ENCODE data around the gene DAAM1.
A peak's percentile ranks its signal among the peaks of the same experiment; 100 is the strongest.

The DAAM1 gene

GRCh38 chr14:59188461-59189090, at the start of gene DAAM1:
DAAM1 (plus strand) TSS chr14:59188667; CDS start chr14:59263478, 74,811 bp downstream.
- FAIRE-seq: peak; percentile 81

- no peak for FAIRE-seq
Measured at GRCh38 chr14:59139324-59139723, 49.1 kb upstream of the DAAM1 start.

- FAIRE-seq: no peak
Measured at GRCh38 chr14:59140106-59140843, 48.2 kb upstream of the DAAM1 start.

GRCh38 chr14:59146484-59146883, 42.0 kb upstream of the DAAM1 start:
- FAIRE-seq: no peak

GRCh38 chr14:59147007-59147406, 41.5 kb upstream of the DAAM1 start:
- FAIRE-seq: no peak

GRCh38 chr14:59148334-59148900, 40.0 kb upstream of the DAAM1 start:
- FAIRE-seq: no peak

GRCh38 chr14:59150990-59151389, 37.5 kb upstream of the DAAM1 start:
- no peak for FAIRE-seq

- no peak for FAIRE-seq
Measured at GRCh38 chr14:59154373-59154772, 34.1 kb upstream of the DAAM1 start.

- FAIRE-seq: no peak
Measured at GRCh38 chr14:59155886-59156285, 32.6 kb upstream of the DAAM1 start.

GRCh38 chr14:59159169-59159568, 29.3 kb upstream of the DAAM1 start:
- FAIRE-seq: no peak

- no peak for FAIRE-seq
Measured at GRCh38 chr14:59160506-59160905, 28.0 kb upstream of the DAAM1 start.

- no peak for FAIRE-seq
Measured at GRCh38 chr14:59161561-59162175, 26.8 kb upstream of the DAAM1 start.

- FAIRE-seq: no peak
Measured at GRCh38 chr14:59166258-59166657, 22.2 kb upstream of the DAAM1 start.

GRCh38 chr14:59175404-59175803, 13.1 kb upstream of the DAAM1 start:
- no peak for FAIRE-seq

- no peak for FAIRE-seq
Measured at GRCh38 chr14:59176765-59177164, 11.7 kb upstream of the DAAM1 start.

- FAIRE-seq: no peak
Measured at GRCh38 chr14:59177262-59177661, 11.2 kb upstream of the DAAM1 start.

GRCh38 chr14:59181791-59182190, 6.7 kb upstream of the DAAM1 start:
- no peak for FAIRE-seq

- FAIRE-seq: no peak
Measured at GRCh38 chr14:59182641-59183040, 5.8 kb upstream of the DAAM1 start.

GRCh38 chr14:59183150-59183549, 5.3 kb upstream of the DAAM1 start:
- no peak for FAIRE-seq

GRCh38 chr14:59184396-59184795, 4.1 kb upstream of the DAAM1 start:
- FAIRE-seq: no peak

- no peak for FAIRE-seq
Measured at GRCh38 chr14:59185676-59186075, 2.8 kb upstream of the DAAM1 start.

- FAIRE-seq: no peak
Measured at GRCh38 chr14:59186306-59186705, 2.2 kb upstream of the DAAM1 start.

GRCh38 chr14:59187118-59187517, 1.3 kb upstream of the DAAM1 start:
- FAIRE-seq: no peak
